Measurements from ENCODE around the gene DYSF.

DNA sequence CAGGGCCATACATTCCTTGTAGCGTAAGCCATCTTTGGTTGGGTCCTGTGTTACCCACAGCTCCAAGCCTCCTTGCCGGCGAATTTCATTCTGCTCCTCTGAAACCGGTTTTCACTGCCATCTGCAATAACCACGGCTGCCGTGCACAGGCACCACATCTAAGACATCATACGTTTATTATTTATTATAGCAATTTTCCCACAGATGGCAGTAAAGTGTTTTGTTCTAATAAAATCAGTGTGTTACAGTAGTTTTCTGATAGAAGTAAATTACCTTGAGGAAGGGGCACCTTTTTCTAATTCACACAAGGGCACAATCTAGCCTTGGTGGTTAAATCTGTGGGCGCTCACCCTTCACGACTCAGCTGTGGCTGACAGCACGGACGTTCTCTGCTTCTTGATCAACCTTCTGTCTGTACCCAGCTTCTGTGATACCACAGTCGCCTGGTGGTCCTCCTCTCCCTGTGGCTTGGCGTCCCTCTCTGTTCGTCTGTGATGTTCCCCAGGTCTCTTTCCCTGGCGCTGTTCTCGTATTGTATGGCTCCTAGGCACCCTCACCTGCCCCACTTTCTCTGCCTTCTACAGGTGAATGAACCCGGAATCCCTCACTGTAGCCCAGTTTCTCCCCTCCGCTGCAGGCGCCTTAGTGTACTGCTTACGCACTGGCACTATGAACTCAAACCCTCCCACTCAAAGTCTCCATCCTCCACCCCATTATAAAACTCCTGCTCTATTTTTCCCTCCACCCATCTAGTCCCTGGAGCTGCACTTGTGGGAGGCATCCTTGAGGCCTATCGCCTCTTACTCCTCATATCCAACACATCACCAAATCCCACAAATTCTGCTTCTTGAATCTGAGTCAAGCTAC is 236.8 kb downstream of the DYSF start:
- TF ChIP-seq BHLHE40 (IDR thresholded peaks at IDR 0.05; ENCODE audit: borderline replicate concordance) (no peak), HDGF (IDR thresholded peaks at IDR 0.05; ENCODE audit: borderline replicate concordance) (no peak), TARDBP (IDR thresholded peaks at IDR 0.05) (no peak), SP1 (IDR thresholded peaks at IDR 0.05) (no peak), PKNOX1 (IDR thresholded peaks at IDR 0.05) (no peak), ELF4 (IDR thresholded peaks at IDR 0.05) (no peak)
